Spinal cord (tissue), 10 donors: ENCODE data around the gene RPL32. TPM values are rescaled to one million over a fixed set of nuclear protein-coding genes. Genes with fewer than 3 reads are reported as not detected.

Experiments used
- DNase-seq, 6 donors: peaks; one replicate each; pipeline versions ENCODE4 v3.0.0 to v3.0.0-alpha.2; 2013 to 2015; ENCODE audit warnings: low spot score in 6 of 6, low read depth in 4 of 6
- H3K27ac ChIP-seq: one replicate; pipeline ENCODE4 v1.5.1; 2013; ENCODE audit warnings: low read depth, low read length, control low read depth
- H3K27me3 ChIP-seq: one replicate; pipeline ENCODE4 v1.6.1; 2013; ENCODE audit warnings: low read length; ENCODE audit not compliant: control insufficient read depth, insufficient read depth
- H3K36me3 ChIP-seq: one replicate; pipeline ENCODE4 v1.6.1; 2013; ENCODE audit warnings: low read length; ENCODE audit not compliant: control insufficient read depth, insufficient read depth
- H3K4me1 ChIP-seq: one replicate; pipeline ENCODE4 v1.6.1; 2013; ENCODE audit warnings: low read length; ENCODE audit not compliant: control insufficient read depth, insufficient read depth
- H3K4me3 ChIP-seq: one replicate; pipeline ENCODE4 v1.5.1; 2013; ENCODE audit warnings: low read depth, low read length, control low read depth
- H3K9me3 ChIP-seq: one replicate; pipeline ENCODE4 v1.6.1; 2013; ENCODE audit warnings: low read length; ENCODE audit not compliant: control insufficient read depth, insufficient read depth
- WGBS: methylation state at CpG from one replicate; pipeline ENCODE4 v1.1.5; 2013; ENCODE audit warnings: missing lambda C conversion rate; ENCODE audit not compliant: insufficient coverage; 5-methylcytosine and 5-hydroxymethylcytosine counted together
- polyA plus RNA-seq, 2 donors: library from polyadenylated mRNA; unstranded; fragments of 120-200 nt; gene quantifications; one replicate each; pipeline ENCODE4 v1.2.1, GENCODE V29; 2013; ENCODE audit not compliant: insufficient read length in 2 of 2
- total RNA-seq, 2 donors: library from RNA; depleted of rRNA in 1 of 2; stranded (reverse); fragments of 120-200 nt in 1 of 2; fragments of >200 nt in 1 of 2; gene quantifications; one replicate each; pipeline versions ENCODE4 v1.2.3 to v1.2.4, GENCODE V29; 2013 to 2014
- donor health status: healthy.

Gene RPL32
- total and polyA plus RNA-seq, 4 donors, result 1,237 to 2,331 (median 1,635) TPM

- no peak overlapping the region for H3K27ac ChIP-seq
- H3K4me1 ChIP-seq, result no peaks in the 10 kb centered on the region
- no peak overlapping the region for H3K4me3 ChIP-seq
- H3K27me3 ChIP-seq, result no peaks in the 10 kb centered on the region
- no peaks in the 10 kb centered on the region for H3K9me3 ChIP-seq
- DNase-seq, result no peak
- peaks cover 37% of the 10 kb centered on the region for H3K36me3 ChIP-seq
- 98% methylated on average over 12 of the region's 12 CpGs for WGBS
Observed at GRCh38 chr3:12803371-12803770, 38.0 kb downstream of the RPL32 start.

- Histone ChIP-seq H3K9me3 (no peaks in the 10 kb centered on the region), H3K27ac (no peak overlapping the region), H3K27me3 (no peaks in the 10 kb centered on the region), H3K4me3 (no peak overlapping the region), H3K4me1 (peaks cover 19% of the 10 kb centered on the region), H3K36me3 (peaks cover 16% of the 10 kb centered on the region)
- no peak for DNase-seq
- WGBS, result 82% methylated on average over 5 of the region's 7 CpGs
Observed at GRCh38 chr3:12799525-12800440, 41.6 kb downstream of the RPL32 start.

GRCh38 chr3:12798559-12799179 lies 42.7 kb downstream of the RPL32 start:
- Histone ChIP-seq H3K36me3 (peaks cover 10% of the 10 kb centered on the region), H3K4me3 (no peak overlapping the region), H3K27ac (no peak overlapping the region), H3K27me3 (no peaks in the 10 kb centered on the region), H3K9me3 (no peaks in the 10 kb centered on the region), H3K4me1 (peaks cover 19% of the 10 kb centered on the region)
- 78% methylated on average over 8 of the region's 12 CpGs for WGBS
- DNase-seq, result no peak

- H3K4me3 ChIP-seq, result no peak overlapping the region
- 84% methylated on average over 6 of the region's 8 CpGs for WGBS
- no peak overlapping the region for H3K27ac ChIP-seq
- no peak for DNase-seq
- H3K4me1 ChIP-seq, result peaks cover 19% of the 10 kb centered on the region
- no peaks in the 10 kb centered on the region for H3K27me3 ChIP-seq
- H3K36me3 ChIP-seq, result peaks cover 4% of the 10 kb centered on the region
- no peaks in the 10 kb centered on the region for H3K9me3 ChIP-seq
Observed at GRCh38 chr3:12797892-12798558, 43.3 kb downstream of the RPL32 start.

- H3K4me3 ChIP-seq, result peak overlapping the region; percentile 81
- peak in 1 of 6 donors; percentile 32 for DNase-seq
- whole genome bisulfite sequencing, result 41% methylated on average over 8 of the region's 17 CpGs
- H3K9me3 ChIP-seq, result no peaks in the 10 kb centered on the region
- peak overlapping the region; percentile 82 for H3K27ac ChIP-seq
- H3K4me1 ChIP-seq, result peaks cover 19% of the 10 kb centered on the region
- peaks cover 4% of the 10 kb centered on the region for H3K36me3 ChIP-seq
- no peaks in the 10 kb centered on the region for H3K27me3 ChIP-seq
Observed at GRCh38 chr3:12797124-12797891, 44.1 kb downstream of the RPL32 start.

GRCh38 chr3:12796171-12797123 lies 44.9 kb downstream of the RPL32 start, which contains the start of gene CAND2:
CAND2 (plus strand) TSS chr3:12796680; CDS start chr3:12796721, 41 bp downstream.
- Histone ChIP-seq H3K4me1 (peaks cover 19% of the 10 kb centered on the region), H3K27ac (peak within 1 kb of the TSS; percentile 82), H3K4me3 (peak within 1 kb of the TSS; percentile 81), H3K9me3 (no peaks in the 10 kb centered on the region), H3K27me3 (no peaks in the 10 kb centered on the region), H3K36me3 (peaks cover 4% of the 10 kb centered on the region)
- DNase-seq, result peak; percentile 31 to 91 (median 60)
- 6% methylated on average over 59 of the region's 61 CpGs for WGBS

- Histone ChIP-seq H3K4me1 (peaks cover 19% of the 10 kb centered on the region), H3K4me3 (no peak overlapping the region), H3K9me3 (no peaks in the 10 kb centered on the region), H3K27me3 (no peaks in the 10 kb centered on the region), H3K36me3 (no peaks in the 10 kb centered on the region), H3K27ac (no peak overlapping the region)
- DNase-seq, result no peak
- WGBS, result 76% methylated on average over 5 of the region's 5 CpGs
Observed at GRCh38 chr3:12793701-12794100, 47.7 kb downstream of the RPL32 start.

- H3K4me1 ChIP-seq, result peaks cover 7% of the 10 kb centered on the region
- H3K4me3 ChIP-seq, result no peak overlapping the region
- H3K27me3 ChIP-seq, result no peaks in the 10 kb centered on the region
- H3K27ac ChIP-seq, result no peak overlapping the region
- no peaks in the 10 kb centered on the region for H3K9me3 ChIP-seq
- DNase-seq, result no peak
- no peaks in the 10 kb centered on the region for H3K36me3 ChIP-seq
- WGBS, result no CpG with 5 or more reads among the region's 1 CpG
Observed at GRCh38 chr3:12791430-12791829, 49.9 kb downstream of the RPL32 start.
